Body of pancreas (tissue), 4 donors: ENCODE results near the gene PANK3. TPM values are rescaled to one million over a fixed set of nuclear protein-coding genes. Genes with fewer than 3 reads are reported as not detected.

Experiments used
- ATAC-seq: fragments of 150-250 bp; one replicate; pipeline ENCODE4 v1.9.1; 2016
- DNase-seq, 4 donors: peaks; one replicate each; pipeline ENCODE4 v3.0.0-alpha.2; 2019
- H3K27ac ChIP-seq, 4 donors: fragments of 200-600 bp; sonication (generic); 1 replicate in 3 of 4; 2 replicates in 1 of 4; pipeline versions ENCODE4 v1.5.1 to v1.6.1; 2016 to 2019; ENCODE audit warnings: mild to moderate bottlenecking in 1 of 4, mixed read lengths in 1 of 4, moderate library complexity in 1 of 4
- H3K27me3 ChIP-seq, 2 donors: fragments of 200-600 bp; sonication (generic); one replicate each; pipeline ENCODE4 v1.6.0; 2016; ENCODE audit warnings: mild to moderate bottlenecking in 1 of 2
- H3K36me3 ChIP-seq, 2 donors: fragments of 200-600 bp; sonication (generic); replicated peaks in 1 of 2; 2 replicates each; pipeline ENCODE4 v1.5.1; 2016; ENCODE audit warnings: low read depth in 2 of 2; ENCODE audit not compliant: insufficient read depth in 1 of 2
- H3K4me1 ChIP-seq: fragments of 200-600 bp; sonication (generic); one replicate; pipeline ENCODE4 v1.6.0; 2016
- H3K4me3 ChIP-seq, 2 donors: fragments of 200-600 bp; sonication (generic); 1 replicate in 1 of 2; 2 replicates in 1 of 2; pipeline ENCODE4 v1.5.1; 2016 to 2019
- H3K9me3 ChIP-seq, 3 donors: fragments of 200-600 bp; sonication (generic); 1 replicate in 2 of 3; 2 replicates in 1 of 3; pipeline ENCODE4 v1.5.1; 2016
- POLR2A ChIP-seq, 3 donors: fragments of 450-650 bp; IDR thresholded peaks; one replicate each; pipeline ENCODE4 v1.6.1; 2016; ENCODE audit warnings: antibody characterized with exemption in 3 of 3, mild to moderate bottlenecking in 2 of 3
- WGBS, 2 donors: methylation state at CpG; one replicate each; pipeline ENCODE4 v1.1.5; 2017; 5-methylcytosine and 5-hydroxymethylcytosine counted together
- intact Hi-C: fragments of 100-400 bp; cut with DNase I; formaldehyde crosslinking; loops from one replicate; pipeline ENCODE4 v1.15.1; 2023
- total RNA-seq, 2 donors: library from RNA; depleted of rRNA; stranded (reverse); fragments of >200 nt; gene quantifications; one replicate each; pipeline ENCODE4 v1.1.0, GENCODE V29; 2016
- TF ChIP-seq, protein P1 (sequence below), 7 experiments: fragments of 450-650 bp in 4 of 7; fragments of 200-600 bp in 3 of 7; sonication (generic) in 3 of 7; IDR thresholded peaks; one replicate each; pipeline ENCODE4 v1.5.1; 2016 to 2019; ENCODE audit warnings: antibody characterized with exemption in 7 of 7

The PANK3 gene
- total RNA-seq, 2 donors from 2014 or later = 14.5 to 18.7 TPM

DNA sequence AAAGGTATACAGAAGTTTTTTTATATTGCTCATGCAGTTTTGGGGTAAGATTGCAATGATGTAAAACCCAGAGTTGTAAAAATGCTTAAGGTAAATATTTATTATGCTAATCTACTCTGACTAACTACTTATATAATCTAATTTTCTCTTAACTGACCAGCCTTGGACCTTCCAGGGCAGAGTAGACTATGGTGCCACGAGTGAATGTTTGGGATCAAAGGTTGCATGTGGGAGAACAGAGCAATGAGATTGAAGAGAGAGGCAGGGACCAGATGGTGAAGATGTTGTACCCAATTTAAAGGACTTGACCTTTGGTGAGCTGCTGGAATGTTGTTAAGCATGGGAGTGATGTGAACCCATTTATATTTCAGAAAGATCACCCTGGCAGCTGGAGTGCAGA is 34.8 kb upstream of the PANK3 start:
- DNase-seq = no peak
- peaks cover 10% of the 10 kb centered on the region for H3K4me1 ChIP-seq
- ATAC-seq = no peak
- intact Hi-C loops = no loop called here
- H3K9me3 ChIP-seq = no peaks in the 10 kb centered on the region
- 14 to 27% methylated on average over 1 of the region's 1 CpG for WGBS, 2 donors
- H3K27ac ChIP-seq = no peak overlapping the region
- no peak overlapping the region for H3K4me3 ChIP-seq
- TF ChIP-seq POLR2A (IDR thresholded peaks at IDR 0.05) = no peak
- TF ChIP-seq, protein P1, sequence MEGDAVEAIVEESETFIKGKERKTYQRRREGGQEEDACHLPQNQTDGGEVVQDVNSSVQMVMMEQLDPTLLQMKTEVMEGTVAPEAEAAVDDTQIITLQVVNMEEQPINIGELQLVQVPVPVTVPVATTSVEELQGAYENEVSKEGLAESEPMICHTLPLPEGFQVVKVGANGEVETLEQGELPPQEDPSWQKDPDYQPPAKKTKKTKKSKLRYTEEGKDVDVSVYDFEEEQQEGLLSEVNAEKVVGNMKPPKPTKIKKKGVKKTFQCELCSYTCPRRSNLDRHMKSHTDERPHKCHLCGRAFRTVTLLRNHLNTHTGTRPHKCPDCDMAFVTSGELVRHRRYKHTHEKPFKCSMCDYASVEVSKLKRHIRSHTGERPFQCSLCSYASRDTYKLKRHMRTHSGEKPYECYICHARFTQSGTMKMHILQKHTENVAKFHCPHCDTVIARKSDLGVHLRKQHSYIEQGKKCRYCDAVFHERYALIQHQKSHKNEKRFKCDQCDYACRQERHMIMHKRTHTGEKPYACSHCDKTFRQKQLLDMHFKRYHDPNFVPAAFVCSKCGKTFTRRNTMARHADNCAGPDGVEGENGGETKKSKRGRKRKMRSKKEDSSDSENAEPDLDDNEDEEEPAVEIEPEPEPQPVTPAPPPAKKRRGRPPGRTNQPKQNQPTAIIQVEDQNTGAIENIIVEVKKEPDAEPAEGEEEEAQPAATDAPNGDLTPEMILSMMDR (IDR thresholded peaks at IDR 0.05) = no peak
- no peaks in the 10 kb centered on the region for H3K36me3 ChIP-seq
- no peaks in the 10 kb centered on the region for H3K27me3 ChIP-seq

DNA sequence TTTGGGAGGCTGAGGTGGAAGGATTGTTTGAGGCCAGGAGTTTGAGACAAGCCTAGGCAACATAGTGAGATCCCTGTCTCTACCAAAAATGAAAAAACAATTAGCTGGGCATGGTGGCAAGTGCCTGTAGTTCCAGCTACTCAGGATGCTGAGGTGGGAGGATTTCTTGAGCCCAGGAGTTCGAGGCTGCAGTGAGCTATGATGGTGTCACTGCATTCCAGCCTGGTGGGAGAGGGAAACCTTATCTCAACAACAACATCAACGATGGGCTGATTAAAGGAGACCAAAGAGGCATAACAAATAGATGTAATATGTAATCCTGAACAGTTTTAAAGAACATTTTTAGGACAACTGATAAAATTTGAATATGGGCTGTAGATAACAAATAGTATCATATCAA is 34.2 kb upstream of the PANK3 start:
- intact Hi-C loops = no loop called here
- TF ChIP-seq, protein P1 (IDR thresholded peaks at IDR 0.05) = no peak
- no peak for TF ChIP-seq POLR2A (IDR thresholded peaks at IDR 0.05)
- Histone ChIP-seq H3K36me3 (no peaks in the 10 kb centered on the region), H3K9me3 (no peaks in the 10 kb centered on the region), H3K4me1 (peaks cover 10% of the 10 kb centered on the region), H3K27me3 (no peaks in the 10 kb centered on the region), H3K27ac (peak overlapping the region in 2 of 4 donors; percentile 33 to 34), H3K4me3 (no peak overlapping the region)
- no peak for DNase-seq
- 32 to 37% methylated on average over 2 of the region's 2 CpGs for WGBS, 2 donors
- ATAC-seq = no peak

DNA sequence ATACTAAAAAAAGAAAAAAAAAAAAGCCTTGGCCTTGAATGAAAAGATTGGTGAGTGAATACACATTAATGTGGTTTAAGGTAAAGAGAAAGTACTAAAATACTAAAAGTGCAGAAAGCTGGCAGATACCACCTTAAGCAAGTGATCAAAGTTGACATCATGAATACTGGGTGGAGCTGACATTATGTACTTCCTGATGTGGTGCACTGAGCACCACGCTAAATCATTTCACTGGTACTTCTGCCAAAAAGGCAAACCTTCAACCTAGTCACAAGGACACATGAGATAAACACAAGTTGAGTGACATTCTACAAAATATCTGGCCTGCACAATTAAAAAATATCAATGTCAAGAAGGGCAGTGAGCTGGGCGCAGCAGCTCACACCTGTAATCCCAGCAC is 33.8 kb upstream of the PANK3 start:
- H3K36me3 ChIP-seq = no peaks in the 10 kb centered on the region
- TF ChIP-seq, protein P1 (IDR thresholded peaks at IDR 0.05) = no peak
- no peak for TF ChIP-seq POLR2A (IDR thresholded peaks at IDR 0.05)
- 11 to 16% methylated on average over 2 of the region's 2 CpGs for whole genome bisulfite sequencing, 2 donors
- H3K4me3 ChIP-seq = no peak overlapping the region
- peaks cover 10% of the 10 kb centered on the region for H3K4me1 ChIP-seq
- H3K9me3 ChIP-seq = no peaks in the 10 kb centered on the region
- H3K27ac ChIP-seq = peak overlapping the region in 2 of 4 donors; percentile 33 to 34
- DNase-seq (peak in 1 of 4 donors; percentile 55), ATAC-seq (peak; percentile 82)
- intact Hi-C loops = no loop called here
- H3K27me3 ChIP-seq = no peaks in the 10 kb centered on the region

DNA sequence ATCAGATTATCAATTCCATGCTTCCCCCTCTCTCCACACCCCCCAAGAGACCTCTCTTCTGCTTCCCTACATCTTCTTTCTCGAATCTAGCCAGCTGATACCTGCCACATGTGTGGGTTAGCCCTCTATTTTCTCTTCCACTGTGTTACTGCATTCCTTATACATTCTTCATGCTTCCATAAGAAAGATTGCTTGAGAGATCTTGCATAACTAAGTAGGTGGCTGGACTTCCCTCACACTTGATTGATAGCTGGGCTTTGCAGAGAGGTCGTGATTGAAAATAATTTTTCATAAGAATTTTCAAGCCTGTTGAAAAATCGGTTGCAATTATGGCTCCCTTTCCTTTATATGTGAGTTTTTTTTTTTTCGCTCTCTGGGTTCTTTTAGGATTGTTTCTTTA is 33.0 kb upstream of the PANK3 start:
- H3K27ac ChIP-seq = no peak overlapping the region
- 69 to 76% methylated on average over 4 of the region's 4 CpGs for WGBS, 2 donors
- H3K9me3 ChIP-seq = no peaks in the 10 kb centered on the region
- intact Hi-C loops = no loop called here
- H3K4me1 ChIP-seq = peaks cover 10% of the 10 kb centered on the region
- H3K4me3 ChIP-seq = no peak overlapping the region
- DNase-seq = no peak
- no peak for TF ChIP-seq POLR2A (IDR thresholded peaks at IDR 0.05)
- TF ChIP-seq, protein P1 (IDR thresholded peaks at IDR 0.05) = no peak
- H3K36me3 ChIP-seq = no peaks in the 10 kb centered on the region
- H3K27me3 ChIP-seq = no peaks in the 10 kb centered on the region
- ATAC-seq = no peak

DNA sequence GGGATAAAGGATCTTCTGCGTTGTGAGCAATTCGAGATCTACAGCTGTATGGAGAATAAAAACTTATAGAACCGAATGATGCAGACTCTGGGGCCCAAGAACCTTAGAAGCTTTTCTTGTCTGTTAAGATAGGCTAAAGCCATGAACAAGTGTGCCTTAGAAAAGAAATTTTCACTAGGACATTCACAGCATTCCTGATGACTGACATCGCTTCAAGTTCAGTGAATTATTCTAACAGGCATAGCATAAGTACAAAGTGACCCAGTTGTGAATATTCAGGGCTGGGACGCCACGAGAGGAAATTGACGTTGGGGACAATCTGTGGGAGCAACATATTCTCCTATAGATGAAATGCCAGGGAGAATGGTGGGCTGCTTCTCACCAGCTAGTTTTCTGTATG is 32.0 kb upstream of the PANK3 start:
- intact Hi-C loops = no loop called here
- H3K27me3 ChIP-seq = no peaks in the 10 kb centered on the region
- H3K27ac ChIP-seq = no peak overlapping the region
- no peak for TF ChIP-seq POLR2A (IDR thresholded peaks at IDR 0.05)
- TF ChIP-seq, protein P1 (IDR thresholded peaks at IDR 0.05) = no peak
- WGBS, 2 donors = 69 to 71% methylated on average over 7 of the region's 7 CpGs
- peaks cover 10% of the 10 kb centered on the region for H3K4me1 ChIP-seq
- no peaks in the 10 kb centered on the region for H3K36me3 ChIP-seq
- no peak for DNase-seq
- no peak overlapping the region for H3K4me3 ChIP-seq
- no peak for ATAC-seq
- H3K9me3 ChIP-seq = no peaks in the 10 kb centered on the region
